HG03108 (cell line): ENCODE data around the gene PSMA7.
"Not testable (repeated sequence)": the region's sequence is repeated elsewhere in the genome, so short reads cannot be mapped to it uniquely, and the experiment has no call there.

Source experiments
- ATAC-seq: cut with Tn5 transposase; IDR thresholded peaks from one replicate; pipeline ENCODE4 v1.9.1; 2021; ENCODE audit warnings: moderate library complexity; ENCODE audit not compliant: unreplicated experiment

Gene PSMA7

GRCh38 chr20:62156592-62157386, 13.6 kb upstream of the PSMA7 start:
- ATAC-seq = no peak

- no peak for ATAC-seq
Observed at GRCh38 chr20:62156254-62156556, 13.0 kb upstream of the PSMA7 start.

GRCh38 chr20:62155428-62156253, 12.4 kb upstream of the PSMA7 start:
- no peak for ATAC-seq

- no peak for ATAC-seq
Observed at GRCh38 chr20:62151835-62152364, 8.7 kb upstream of the PSMA7 start.

- no peak for ATAC-seq
Observed at GRCh38 chr20:62151225-62151624, 8.0 kb upstream of the PSMA7 start.

DNA sequence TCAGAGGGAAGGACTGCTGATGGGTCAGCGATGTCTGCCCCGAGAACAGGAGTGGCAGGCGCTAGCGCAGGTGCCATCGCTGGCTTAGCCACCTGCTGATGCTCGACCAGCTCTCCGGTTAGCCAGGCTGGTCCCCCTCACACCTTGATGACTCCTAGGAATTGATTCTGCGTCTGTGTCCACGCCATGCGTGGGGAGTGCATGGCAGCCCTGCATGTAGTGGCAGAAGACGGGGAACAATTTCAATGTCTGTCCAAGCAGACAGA, 7.0 kb upstream of the PSMA7 start:
- no peak for ATAC-seq

DNA sequence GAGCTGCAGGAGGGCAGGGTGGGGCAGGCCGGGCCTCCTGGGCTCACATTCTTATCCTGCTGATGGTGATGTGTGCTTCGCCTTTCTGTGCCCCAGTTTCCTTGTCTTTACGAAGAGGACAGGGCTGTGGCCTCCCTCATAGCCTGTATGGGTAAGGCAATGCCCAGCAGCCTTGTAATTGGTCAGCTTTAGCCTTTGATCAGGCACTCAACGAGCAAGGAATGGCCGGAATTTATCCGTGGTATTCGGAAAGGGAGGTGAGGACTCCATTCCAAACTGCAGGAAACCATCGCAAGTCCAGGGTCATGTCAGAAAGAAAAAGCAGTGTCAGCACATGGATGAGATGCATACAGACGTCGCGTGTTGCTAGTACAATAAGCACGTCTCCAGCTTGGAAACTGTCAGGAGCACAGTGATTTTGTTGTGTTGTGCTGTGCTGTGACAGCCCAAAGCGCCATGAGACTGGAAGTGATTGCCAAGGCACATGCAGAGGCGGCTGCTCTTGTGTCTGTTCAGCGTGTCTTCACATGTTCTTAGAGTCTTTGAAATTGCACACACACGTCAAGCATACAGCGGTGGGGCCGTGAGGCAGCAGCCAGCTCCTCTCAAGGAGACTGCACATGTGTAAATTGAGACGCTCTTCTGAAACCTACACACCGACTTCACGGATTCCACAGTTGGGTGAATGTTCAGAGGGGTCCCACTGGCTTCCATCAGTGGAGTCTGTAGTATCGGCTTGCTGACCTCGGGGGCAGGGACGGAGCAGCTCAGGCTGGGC, 6.5 kb upstream of the PSMA7 start:
- ATAC-seq = no peak

DNA sequence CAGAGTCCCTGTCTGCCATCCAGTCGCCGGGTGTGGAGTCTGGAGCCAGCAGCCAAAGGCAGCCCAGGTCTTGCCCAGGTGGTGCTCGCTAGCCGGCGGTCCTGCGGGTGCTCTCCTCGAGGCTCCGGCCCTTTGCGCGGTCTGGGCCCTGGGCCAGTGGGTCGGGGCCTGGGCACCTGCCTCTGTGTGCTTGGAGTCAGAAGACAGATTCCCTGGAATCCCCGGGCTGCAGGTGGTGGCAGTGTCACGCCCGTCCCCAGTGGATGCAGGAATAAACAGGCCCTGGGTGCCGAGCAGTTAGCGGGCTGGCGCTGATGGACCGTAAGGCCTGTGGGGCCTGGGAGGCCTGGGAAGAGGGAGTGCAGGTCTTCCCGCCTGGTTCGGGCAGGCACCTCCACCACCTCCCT, 5.7 kb upstream of the PSMA7 start:
- ATAC-seq = no peak

DNA sequence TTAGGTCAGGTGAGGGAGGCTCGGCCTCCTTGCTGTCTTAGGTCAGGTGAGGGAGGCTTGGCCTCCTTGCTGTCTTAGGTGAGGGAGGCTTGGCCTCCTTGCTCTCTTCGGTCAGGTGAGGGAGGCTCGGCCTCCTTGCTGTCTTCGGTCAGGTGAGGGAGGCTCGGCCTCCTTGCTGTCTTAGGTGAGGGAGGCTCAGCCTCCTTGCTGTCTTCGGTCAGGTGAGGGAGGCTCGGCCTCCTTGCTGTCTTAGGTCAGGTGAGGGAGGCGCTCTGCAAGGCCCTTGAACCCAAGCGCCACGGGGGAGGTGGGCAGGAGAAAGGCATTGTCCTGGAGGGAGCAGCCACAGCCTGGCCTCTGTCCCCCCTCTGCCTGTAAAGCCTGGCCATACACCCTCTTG, 5.2 kb upstream of the PSMA7 start:
- not testable (repeated sequence) for ATAC-seq

DNA sequence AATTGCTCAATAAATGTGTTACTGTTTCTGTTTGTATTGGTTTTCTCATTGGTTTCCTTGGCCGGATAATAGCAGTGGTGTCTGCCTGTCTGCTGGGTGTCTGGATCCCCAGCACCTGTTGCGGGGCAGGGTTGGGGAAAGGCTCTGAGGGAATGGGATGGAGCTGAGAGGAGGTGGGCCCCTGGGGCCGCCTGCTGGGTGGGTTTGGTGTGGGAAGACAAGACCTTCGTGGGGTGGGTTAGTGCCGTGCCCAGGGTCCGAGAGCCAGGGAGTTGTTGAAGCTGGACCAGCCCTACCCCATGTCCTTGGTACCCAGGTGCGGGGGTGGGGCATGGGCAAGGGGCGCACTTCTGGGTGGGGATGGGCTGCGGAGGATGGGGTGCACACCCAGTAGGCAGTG, 4.3 kb upstream of the PSMA7 start:
- ATAC-seq = no peak

DNA sequence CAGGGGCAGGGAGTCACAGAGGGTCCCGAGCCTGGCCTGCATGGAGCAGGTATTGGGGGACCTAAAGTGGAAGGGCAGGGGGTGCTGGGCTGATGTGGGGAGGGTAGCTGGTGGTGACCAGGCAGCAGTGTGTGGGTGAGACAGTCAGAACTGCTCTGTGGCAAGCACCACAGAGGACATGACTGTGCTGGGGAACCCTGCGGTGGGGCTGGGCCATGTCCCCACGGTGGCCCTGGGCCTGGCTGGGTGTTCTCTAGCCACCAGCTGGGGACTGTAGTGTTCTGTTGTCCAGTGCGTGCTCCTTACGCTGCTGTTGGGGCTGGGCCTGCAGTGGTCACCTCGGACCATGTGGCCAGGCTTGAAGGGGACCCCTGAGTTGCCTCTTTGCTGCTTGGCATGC, 3.9 kb upstream of the PSMA7 start:
- ATAC-seq = no peak

GRCh38 chr20:62146019-62146755, 3.0 kb upstream of the PSMA7 start:
- no peak for ATAC-seq

GRCh38 chr20:62145688-62146018, 2.5 kb upstream of the PSMA7 start:
- ATAC-seq = no peak

DNA sequence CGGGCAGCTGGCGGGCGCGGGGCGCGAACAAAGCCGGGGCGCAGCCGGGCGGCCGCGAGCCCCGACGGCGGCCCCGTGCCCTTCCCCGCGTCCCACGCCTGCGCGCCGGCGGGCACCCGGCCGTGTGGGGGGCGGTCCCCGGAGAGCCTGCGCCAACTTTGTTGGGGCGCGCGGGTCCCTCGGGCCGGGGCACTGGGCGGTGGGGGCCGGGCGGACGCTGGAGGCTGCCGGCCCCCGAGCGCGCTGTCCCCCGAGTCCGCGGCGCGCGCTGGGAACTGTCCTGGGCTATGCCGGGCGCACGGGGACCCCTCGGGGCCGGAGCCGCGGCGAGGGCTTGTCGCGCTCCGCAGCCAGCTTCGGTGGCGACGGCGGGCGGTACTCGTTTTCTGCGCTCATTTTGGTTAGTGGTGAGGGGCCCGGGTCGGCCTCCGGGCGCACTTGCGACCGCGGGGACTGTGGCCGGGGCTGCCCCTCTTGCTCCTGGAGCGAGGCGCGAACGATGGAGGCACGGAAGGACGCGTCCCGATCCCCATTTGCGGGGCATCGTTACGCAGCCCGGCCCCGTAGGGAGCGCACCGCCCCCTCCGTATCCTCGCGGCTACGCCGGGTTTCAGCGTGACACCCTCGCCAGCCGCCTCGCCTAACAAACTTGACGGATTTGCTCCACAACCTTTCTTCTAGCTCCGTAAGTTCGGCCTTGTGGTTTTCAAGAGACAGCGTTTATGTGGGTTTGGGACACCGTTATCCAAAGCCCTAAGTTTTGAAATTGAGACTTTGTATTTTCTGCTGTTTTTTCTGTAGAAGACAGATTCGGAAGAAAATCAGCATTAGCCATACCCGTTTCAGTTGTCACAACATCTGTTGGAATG, 997 bp upstream of the PSMA7 start:
- peak; percentile 9 for ATAC-seq

GRCh38 chr20:62142252-62143080, 728 bp downstream of the PSMA7 start:
- ATAC-seq = peak; percentile 15

GRCh38 chr20:62141397-62142251, 1.6 kb downstream of the PSMA7 start:
- no peak for ATAC-seq

DNA sequence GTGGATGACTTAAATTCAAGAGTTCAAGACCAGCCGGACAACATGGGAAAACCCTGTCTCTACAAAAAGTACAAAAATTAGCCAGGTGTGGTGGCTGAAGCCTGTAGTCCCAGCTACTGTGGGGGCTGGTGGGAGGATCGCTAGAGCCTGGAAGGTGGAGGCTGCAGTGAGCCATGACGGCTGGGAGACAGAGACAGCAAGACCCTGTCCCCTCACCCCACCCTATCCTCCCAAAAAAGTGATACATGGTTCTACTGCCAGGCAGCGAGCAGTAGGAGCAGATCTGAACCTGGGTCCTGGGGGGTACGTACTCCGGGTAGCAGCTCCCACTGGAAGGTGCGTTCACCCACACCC, 2.2 kb downstream of the PSMA7 start:
- no peak for ATAC-seq

DNA sequence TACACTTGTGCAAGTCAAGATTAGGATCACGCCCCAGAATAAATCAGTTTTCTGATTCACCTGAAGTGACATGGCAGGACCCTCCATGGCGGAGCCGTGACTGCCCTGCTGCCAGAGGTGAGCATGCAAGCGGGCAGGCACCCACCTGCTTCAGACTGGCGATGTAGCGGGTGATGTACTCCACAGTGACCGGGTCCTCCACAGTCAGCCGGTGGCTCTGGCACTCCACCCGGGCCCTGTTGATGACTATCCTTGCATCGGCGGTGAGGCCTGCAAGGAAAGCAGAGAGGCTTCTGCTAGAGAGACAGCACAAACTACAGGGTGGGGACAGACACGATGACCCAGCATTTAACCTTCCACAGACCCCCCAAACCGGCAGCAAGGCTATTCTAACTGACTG, 3.6 kb downstream of the PSMA7 start:
- no peak for ATAC-seq

DNA sequence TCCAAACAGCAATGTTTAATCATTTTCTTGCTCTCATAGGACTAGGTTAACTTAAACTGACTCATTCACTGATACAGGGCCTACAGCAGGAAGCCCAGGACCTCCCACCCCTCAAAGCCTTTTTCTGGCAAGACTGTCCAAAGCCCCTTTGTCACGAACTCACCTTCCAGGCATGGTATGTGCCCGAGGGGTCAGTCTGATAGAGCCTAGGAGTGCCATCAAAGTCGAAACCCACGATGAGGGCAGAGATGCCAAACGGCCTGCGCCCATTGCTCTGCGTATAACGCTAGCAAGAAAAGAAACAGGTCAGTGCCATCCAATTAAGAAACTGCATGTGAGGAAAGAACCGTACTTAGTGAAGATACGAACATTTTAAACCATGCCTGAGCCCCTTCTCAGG, 4.3 kb downstream of the PSMA7 start:
- no peak for ATAC-seq
